GM19455 (cell line): ENCODE measurements around the gene LINS1.

Source experiments
- ATAC-seq: cut with Tn5 transposase; IDR thresholded peaks from one replicate; pipeline ENCODE4 v1.9.1; 2021; ENCODE audit not compliant: unreplicated experiment

Gene LINS1

DNA sequence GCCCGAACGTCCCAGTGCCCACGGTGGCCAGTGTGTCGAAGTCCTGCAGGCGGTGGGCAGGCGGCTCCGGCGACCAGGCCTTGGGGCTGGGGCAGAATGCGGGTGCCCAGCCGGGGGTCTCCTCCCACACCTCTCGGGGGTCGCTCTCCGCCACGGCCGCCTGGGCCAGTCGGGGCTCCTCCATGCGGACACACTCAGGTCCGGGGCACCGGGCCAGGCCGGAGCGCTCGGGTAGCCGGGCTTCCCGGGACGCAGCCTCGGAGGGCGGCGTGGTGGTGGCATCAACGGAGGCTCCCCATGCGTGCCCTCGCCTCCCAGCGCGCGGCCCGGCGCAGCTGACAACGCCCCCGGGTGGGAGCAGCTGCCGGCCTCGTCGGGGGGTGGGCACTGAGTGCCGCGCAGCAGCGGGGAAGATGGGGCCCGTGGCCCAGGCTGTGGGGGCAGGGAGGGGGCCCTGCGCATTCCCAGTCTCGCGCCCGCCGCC is 43.2 kb downstream of the LINS1 start:
- no peak for ATAC-seq

DNA sequence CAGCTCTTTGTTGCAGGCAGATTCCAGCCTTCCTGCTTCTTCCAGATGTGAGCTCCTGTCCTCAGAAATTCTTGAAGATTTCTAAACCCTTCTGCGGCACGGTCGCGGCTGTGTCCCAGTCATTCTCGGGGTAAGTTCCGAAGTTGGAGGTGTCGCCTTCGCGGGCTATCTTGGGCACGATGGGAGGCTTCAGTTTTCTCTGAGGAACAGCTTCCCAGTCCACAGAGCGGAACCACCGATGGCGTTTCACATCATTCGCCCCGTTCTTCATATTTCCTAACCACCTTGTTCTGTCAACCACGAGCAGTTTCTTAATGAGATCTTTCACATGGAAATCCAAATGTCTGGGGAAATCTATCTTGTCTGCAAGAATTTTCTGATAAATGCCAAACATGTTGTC is 48.5 kb downstream of the LINS1 start:
- ATAC-seq, result no peak

DNA sequence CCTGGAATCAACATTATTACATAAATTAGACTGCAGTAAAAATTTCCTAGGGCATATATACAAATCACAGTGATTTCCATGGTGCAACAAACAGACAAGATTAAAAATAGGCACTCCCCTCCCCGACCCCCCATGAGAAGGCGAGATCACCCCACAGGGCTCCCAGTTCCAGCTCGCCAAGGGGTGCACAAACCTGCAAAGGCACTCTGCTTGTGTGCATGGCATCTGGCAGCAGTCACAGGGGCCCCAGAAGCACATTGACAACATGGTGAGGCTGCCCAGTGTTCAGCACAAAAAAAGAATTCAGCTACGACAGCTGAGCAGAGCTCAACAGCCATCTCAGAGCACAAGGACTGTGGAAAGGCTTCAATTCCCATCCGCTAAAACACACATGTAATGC is 54.0 kb downstream of the LINS1 start:
- no peak for ATAC-seq

DNA sequence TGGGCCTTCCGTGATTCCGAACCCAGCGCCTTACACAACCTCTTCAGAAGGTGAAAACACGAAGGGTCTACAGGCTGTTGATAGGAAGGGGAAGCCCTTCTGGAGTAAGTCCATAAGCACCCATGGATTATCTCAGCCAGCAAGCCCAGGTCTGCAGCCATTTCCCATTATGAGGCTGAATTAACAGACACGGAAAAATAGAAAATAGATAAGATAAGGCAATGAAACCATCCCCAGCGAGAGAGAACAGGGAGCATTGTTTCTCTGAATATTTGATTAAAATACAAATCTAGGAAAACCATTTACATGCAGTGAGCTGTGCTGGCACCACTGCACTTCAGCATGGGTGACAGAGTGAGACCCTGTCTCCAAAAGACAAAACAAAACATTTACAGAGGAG is 57.0 kb downstream of the LINS1 start:
- no peak for ATAC-seq

DNA sequence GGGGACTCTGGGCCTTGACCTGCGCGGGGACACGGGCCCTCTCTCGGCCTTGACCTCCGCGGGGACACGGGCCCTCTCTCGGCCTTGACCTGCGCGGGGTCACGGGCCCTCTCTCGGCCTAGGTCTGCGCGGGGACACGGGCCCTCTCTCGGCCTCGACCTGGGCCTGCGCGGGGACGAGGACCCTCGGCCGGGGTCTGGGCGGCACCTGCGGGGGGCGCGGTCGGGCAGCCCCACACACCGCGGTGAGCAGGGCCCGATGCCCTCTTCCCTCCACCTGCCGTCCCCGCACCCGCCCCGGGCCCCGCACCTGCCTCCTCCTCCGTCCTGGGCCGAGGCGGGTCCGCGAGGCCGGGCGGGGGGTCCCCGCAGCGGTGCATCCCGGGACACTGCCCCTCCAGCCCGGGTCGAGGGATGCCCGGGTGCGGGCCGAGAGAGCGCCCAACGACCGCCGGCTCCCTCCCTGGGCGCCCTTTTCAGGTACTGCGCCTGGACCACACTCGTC is 57.6 kb downstream of the LINS1 start:
- ATAC-seq, result no peak

DNA sequence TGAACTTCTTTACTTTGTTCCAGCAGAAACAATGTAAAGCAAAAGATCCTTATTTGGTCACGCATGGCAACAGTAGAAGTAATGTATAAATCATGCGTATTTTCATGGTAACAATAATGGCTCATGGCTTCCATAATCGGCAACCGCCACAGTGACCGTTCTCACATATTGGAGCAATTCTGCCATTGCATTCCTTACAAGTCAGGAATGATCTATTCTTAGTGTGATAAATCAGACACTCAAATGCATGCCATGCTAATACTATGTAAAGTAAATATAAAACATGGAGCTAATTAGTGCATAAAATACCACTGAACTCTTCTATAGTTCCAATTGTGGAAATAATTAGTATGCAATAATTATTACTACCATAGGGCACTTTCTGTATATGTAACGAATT is 59.7 kb downstream of the LINS1 start:
- no peak for ATAC-seq

DNA sequence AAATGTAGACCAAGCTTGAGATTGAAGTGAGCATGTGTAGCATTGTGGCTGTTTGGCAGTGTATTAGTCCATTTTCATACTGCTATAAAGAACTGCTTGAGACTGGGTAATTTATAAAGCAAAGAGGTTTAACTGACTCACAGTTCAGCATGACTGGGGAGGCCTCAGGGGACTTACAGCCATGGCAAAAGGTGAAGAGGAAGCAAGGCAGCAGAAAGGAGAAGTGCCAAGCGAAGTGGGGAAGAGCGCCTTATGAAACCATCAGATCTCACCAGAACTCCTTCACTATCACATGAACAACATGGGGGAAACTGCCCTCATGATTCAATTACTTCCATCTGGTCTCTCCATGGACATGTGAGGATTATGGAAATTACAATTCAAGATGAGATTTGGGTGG is 64.7 kb downstream of the LINS1 start:
- ATAC-seq, result no peak

DNA sequence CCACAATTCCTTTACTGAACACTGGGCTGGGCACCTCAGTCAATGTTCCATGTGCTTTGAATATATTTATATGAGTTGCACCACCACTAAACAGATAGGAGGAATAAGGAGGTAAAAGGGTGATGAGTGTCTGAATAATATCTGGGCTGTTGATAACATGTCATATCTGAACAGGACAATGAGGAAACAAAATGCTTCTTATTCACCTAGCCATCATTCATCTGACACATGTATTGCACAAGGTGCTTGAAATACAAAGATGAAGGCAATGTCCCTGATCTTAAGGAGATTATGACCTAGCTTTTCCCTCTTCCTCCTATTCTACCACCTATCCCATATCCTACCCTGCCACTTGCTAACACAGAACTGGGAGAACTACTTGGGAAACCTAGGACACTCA is 65.3 kb downstream of the LINS1 start:
- no peak for ATAC-seq

DNA sequence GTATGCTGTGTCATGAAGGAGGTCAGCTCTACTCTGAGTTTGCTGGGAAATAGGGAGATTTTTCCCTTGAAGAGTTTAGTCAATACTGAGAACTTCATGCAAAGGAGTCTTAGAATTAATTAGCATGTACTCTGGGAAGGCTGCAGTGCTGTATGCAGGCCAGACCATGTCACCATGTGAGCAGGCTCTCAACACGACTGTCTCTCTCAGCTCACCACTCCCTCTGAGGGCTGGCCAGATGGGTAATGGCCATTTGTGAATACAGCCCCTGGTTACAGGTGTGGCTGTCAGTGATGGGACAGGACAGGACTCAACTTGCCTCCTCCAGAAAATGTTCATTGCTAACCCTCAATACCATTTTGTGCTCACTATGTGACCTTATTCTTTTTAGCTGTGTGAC is 68.1 kb downstream of the LINS1 start:
- no peak for ATAC-seq

DNA sequence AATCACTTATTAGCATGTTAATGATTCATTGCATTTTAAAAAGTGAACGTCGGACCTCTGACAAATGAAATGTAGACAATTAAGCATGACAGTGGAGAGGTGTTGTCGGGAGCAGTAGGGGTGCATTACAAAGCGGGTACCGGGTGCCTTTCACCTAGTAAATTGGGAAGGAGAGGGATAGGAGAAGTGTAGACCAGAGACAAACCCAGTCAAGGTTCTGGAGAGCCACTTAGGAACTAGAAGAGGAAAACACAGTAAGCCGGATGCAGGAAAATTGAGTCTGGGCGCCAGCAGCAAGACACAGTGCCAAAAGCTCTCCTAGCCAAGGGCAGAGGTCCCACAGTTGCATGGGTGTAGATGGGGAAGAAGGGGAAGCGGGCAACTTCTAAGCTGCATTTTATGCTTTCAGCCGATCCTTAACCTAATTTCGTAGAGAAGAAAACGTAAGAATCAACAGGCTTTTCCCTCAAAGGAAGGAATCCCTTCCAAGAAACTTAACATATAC is 70.1 kb downstream of the LINS1 start:
- ATAC-seq, result no peak

DNA sequence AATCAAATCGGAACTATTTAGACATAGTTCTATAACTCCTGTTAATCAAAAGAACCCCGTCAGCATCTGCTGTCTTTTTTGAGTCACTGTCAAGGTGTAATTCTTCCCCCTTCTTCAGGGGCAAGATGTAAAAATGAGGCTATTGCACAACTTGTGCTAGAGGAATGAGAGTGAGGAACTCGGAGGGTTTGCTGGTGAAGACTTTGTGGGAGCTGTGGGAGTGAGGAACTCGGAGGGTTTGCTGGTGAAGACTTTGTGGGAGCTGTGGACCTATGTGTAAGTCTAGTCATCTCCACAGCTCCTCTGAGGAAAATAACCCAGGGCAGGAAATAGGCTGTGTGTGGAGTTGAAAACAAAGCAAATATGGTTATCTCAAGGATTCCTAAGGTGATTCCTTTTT is 70.8 kb downstream of the LINS1 start:
- ATAC-seq, result no peak

DNA sequence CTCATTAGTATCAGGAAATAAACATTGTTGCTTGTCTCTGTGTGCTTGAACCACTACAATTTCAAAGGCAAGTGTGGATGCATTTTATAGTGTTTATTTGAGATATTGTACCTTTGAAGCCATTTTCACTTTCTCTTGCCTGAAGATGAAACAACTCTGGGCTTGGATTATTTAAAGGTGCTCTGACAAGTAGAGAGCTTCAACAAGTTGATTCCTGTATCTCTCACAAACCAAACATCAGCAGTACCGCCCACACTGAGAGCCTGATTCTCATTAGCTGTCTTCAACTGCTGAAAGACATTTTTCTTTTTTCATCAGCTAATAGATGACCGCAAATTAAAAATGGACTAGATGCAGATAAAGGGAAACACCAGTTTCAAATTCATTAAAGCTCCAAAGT is 72.4 kb downstream of the LINS1 start:
- ATAC-seq, result no peak

DNA sequence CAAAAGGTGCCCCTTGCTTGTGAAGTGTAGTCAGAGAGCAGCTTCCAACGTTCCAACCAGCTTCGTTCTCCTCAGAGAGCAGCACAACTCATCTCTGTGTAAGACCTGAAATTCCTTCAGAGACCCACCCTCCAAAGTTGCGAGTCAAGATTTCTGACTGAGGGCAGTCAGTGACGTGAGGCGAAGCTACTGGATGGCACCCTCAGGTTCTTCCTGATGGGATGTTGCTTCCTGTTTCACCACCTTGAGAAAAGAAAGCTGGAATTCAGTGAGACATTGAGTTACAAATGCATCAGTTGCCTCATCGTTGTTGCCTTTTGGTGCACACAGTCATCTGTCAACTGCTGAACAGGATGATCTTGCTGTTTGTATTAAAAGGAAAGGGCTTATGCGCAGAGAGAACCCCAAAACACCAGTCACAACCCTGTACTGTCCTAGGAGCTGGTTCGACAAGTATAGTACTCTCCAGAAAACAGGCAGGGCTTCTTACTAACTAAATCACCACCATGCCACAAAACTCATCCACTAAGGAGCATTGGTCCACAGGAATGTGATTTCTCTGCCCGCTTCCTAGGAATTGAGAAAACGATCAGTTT is 73.1 kb downstream of the LINS1 start, which contains the start of gene CERS3:
CERS3 (minus strand) TSS at position 118 of the 596 bp plus-strand sequence. CDS start 27,101 bp downstream, outside the sequence.
- no peak for ATAC-seq

DNA sequence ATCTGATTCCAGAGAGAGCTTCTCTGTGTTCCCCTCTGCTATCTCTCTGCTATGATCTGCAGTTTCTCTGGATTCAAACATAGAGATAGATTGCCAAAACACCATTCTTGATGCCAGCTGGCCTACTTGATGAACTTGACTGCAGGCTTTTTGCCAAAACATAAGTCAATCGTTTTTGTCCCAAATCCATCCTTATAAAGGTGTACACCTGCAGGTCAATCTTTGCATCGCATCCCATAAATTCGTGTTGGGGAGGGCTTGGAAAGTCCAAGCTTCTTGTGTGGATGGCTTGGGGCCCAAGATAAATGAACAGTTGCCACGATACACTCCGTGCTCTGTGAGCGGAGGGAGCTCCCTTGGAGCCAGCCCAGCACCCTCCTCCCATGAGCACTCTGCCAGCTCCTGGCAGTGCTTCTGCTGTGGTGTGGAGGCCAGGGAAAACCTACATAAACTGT is 75.9 kb downstream of the LINS1 start:
- ATAC-seq, result no peak

DNA sequence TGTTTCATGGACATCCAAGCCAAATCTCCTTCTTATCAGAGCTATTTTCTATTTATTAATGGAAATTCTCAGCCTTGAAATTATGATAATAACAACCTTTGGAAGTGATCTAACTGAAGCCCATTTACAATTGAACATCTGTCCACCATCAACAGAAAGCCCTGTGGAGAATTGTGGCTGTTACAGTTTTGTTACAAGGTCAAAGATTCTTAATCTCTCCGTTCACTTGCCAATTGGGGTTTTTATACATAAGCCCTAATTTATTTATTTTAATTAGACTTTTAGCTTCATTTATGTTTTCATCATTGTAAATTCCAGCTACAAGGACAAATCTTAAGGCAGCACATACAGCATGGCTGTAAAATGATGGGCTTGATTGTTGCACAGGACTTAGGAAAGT is 76.5 kb downstream of the LINS1 start:
- ATAC-seq, result no peak

DNA sequence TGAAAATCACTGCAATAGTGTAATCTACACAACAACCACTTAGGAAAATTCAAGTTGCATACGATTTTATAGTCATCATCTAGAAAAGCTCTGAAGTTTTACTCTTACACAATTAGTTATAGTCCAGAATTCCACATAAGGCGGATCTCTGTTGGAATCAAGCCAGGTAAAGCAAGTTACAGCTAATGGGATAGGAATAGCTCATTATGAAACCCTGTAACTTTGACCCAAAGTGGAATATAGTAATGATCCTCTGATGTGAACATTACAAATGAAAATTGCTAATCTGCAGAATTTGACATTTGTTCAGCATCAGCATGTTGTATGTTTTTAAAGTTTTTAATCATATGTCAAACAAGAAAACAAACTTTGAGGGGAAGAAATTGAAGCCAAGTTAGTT is 77.7 kb downstream of the LINS1 start:
- ATAC-seq, result no peak

DNA sequence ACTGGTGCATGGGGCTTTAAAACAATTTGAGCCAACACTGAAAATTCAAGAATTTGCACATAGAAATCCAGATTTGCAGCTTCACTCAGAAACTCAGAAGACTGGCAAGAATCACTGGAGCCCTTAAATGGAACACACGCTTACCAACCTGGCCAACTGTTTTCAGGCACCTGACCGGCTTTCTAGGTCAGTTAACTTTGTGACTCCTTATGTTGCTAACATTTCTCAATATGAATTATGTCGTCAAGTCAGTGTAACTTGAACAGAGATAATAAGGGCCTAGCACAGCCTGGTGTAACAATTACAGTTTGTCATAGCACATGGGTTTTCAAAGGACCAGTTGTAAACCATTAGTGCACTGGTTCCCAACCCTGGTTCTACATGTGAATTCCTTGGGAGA is 80.1 kb downstream of the LINS1 start:
- no peak for ATAC-seq

DNA sequence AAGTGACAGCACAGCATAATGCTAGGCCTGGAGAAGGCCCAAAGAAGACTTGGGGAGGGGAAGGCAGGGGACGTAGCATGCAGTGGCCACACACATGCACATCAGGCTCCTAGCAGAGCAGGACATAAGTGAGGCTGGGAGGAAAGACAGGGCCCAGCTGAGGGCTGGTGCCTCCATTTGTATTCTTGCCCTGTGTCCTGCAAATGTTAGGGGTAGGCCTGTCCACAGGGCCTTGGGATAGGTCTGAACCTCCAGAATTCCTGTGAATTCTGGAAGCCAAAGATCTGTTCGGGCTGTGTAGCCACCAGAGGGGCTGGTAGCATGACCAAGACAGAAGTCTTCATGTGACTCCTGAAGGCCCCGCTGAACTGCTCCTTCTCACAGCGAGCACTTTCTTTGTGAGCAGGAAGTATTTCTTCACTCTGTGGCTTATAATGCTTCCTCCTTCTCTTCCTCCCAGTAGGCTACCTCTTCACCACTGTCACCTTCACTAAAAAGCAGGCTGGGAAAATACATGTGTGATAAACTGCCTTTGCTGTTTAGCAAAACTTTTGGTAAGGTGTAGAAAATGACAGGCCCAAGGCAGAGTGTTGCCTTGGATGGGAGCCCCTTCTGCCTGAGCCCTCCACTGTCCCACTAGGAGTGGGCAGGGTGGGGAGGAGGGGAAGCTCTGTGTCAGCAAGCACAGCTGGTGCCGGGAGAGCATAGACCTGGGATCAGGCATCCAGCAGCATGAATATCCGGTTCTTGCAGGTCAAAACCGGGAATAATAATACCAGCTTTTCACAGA is 81.7 kb downstream of the LINS1 start:
- ATAC-seq, result no peak

DNA sequence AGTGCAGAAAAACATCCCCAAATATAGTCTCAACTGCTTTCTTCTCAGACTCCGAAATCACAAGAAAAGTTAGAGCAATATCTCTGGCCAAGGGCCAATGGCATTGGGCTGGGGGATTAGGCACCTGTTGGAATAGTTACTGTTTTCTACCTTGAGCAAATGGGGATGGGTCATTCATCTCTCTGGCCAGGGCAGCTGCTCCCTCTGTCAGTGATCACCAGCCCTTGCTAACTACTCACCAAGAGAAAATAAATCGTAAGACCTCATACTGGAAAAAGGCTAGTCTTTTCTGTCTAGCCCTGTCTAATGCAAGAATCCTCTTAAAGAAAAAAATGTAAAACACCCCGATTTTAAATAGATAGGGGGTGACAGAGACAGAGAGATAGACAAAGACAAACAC is 84.1 kb downstream of the LINS1 start:
- no peak for ATAC-seq
